Stimulated activated CD4-positive, alpha-beta T cell treated with anti-CD3 and anti-CD28 coated beads, Interleukin-2, amount 100 ng/mL, for 48 hours (primary cell): ENCODE measurements around the gene APBB1IP.
"Not testable (repeated sequence)": the region's sequence is repeated elsewhere in the genome, so short reads cannot be mapped to it uniquely, and the experiment has no call there.

Source experiments
- DNase-seq, 2 donors: peaks; one replicate each; pipeline ENCODE4 v3.0.0-alpha.2; 2020

The APBB1IP gene

DNA sequence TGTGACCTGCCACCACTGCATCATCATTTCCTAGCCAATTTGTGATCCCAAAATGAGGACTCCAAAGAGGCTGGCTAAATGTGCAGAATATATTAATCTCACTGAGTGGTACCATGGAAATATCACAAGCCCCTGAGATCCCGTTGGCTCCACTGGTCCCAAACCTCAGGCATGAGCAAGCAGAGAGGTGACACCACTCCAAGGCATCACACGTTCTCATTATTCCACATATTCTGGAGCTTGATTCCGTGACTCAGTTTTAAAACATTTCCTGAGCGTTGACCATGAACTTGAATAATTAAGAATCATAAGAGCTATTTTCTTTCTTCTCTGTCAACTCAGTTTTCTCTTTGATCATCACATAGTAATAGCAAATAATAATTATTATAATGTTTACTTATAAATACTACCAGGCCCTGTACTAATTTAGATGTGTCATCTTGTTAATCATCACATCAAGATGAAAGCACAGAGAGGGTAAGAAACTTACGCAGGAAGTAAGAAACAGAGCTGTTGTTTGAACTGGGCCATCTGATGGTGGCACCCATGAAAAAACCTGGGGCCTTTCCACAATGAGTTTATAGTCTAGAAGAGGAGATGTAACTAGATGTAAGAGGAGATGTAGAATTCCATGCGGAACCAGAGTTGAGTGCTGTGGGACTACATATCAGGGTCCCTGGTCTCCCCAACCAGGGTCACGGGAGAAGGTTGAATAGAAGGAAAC lies 3.5 kb downstream of the APBB1IP start:
- no peak for DNase-seq

DNA sequence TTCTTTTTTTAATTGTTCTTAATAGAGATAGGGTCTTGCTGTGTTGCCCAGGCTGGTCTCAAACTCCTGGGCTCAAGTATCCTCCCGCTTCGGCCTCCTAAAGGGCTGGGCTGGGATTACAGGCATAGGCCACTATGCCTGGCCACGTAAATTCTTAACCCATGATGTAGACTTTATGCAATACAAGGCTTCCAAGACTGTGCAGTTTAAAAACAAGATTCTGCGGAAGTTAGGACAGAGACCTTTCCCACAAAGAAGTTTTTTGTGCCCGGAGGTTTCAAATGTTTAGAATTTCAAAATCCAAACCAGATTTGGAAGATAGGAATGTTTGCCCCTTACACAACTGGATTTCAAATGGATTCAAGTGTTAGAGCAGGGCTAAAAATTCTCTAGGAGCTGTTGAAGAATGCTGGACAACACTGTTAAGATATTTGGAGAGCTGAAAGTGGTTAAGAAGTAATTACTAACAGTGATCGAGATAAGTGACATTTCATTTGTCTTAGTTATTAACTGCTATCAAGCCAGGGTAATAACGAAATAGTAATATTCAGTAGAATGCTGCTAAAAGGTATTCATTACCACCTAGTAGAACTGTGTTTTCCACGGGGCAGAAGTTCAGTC lies 7.4 kb downstream of the APBB1IP start:
- no peak for DNase-seq

DNA sequence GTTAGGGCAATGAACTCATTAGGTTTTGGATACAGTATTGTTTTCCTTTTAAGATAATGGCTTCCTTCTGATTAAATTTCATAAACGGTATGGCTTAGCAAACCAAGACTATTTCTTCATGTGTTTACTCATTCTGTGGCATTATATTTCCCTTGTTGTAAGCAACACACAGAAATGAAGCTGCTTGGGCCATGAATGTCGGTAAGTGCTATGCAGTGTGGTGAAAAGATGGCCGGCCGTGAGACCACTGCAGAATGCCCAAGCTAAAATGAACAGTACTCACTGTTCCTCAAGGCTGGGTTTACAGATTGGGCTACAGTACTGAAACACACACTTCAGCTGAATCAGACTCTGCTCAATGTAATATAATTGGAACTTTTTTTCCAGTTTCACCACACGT lies 8.1 kb downstream of the APBB1IP start:
- no peak for DNase-seq

DNA sequence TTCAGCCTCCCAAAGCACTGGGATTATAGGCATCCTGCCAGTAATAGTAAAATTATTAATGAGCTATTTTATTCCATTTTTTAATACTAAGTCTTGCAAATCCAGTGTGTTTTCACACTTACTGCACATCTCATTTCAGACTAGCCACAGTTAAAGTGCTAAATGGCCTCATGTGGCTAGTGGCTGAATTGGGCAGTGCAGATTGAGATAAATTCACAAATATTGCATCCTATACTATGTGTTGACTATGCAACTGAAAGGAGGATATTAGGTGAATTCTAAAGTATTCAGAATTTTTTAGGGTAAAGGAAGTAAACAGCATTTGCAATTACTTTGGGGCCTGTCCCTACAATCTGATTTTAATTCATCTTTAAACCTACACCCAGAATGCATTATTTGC lies 10.2 kb downstream of the APBB1IP start:
- no peak for DNase-seq

DNA sequence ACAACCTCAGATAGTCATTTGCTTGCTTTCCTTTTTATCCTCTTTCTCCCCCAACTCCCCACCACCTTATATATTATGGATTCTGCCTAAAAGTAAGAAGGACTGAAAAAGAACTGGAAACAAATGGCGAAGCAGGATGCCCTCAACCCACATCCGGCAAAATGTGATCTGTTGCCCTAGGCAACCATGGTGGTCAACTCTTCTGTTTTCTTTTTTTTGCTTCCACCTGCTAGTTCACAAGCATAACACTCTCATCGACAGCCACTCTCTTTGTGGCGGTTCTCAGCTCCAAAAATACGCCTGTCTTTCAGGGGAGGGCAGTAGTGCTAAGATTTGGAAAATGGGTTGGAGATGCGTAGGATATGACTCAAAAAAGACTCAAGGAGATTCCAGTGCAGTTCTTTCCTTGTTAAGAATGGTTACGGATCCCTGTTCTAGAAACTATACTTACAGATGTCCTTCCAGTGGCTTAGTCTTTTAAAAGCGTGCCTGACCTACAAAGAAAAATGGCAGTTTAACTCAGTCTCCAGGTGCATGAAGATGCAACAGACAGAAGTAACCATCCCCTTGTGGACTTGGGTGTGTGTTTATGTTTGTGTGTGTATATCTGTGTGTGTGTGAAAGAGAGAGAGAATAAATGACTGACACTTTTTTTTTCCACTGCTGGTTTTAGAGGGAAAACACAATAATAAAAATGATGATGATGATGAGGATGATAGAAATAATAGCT lies 10.7 kb downstream of the APBB1IP start:
- DNase-seq, result peak in 1 of 2 donors; percentile 33

DNA sequence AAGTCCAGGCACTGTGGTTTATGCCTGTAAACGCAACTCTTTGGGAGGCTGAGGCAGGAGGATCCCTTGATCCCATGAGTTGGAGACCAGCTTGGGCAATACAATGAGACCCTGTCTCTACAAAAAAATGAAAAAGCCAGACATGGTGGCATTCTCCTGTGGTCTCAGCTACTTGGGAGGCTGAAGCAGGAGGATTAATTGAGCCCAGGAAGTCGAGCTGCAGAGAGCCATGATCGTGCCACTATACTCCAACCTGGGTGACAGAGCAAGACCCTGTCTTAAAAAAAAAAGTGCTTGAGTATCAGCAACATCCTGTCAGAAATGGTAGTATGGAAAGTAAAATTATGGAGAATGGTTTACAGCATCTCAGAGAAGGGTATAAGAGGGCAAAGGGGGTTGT lies 11.6 kb downstream of the APBB1IP start:
- no peak for DNase-seq

DNA sequence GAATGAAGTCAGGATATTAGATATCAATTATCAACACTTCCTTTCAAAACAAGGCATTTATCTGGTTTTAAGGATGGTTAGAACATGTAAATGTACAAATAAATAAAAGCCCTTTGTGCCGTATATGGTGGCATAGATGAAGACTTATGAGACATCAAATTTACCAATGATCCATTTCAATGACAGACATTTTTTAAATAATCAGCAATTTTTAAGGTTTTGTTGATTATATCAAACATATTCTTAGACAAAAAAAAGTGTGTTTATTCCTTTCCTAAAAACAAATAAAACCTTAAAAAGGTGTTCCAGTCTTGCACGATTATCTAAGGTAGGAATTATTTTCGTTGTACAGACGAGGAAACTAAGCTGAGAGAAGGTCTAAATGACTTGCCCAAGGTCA lies 13.8 kb downstream of the APBB1IP start:
- no peak for DNase-seq

DNA sequence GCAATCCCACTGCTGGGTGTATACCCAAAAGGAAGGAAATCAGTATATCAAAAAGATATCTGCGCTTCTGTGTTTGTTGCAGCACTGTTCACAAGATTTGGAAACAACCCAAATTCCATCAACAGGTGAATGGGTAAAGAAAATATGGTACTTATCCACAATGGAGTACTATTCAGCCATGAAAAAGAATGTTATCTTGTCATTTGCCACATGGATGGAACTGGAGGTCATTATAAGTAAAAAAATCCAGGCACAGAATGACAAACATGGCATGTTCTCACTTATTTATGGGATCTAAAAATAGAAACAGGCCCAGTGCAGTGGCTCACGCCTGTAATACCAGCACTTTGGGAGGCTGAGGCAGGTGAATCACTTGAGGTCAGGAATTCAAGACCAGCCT lies 15.7 kb downstream of the APBB1IP start:
- no peak for DNase-seq

DNA sequence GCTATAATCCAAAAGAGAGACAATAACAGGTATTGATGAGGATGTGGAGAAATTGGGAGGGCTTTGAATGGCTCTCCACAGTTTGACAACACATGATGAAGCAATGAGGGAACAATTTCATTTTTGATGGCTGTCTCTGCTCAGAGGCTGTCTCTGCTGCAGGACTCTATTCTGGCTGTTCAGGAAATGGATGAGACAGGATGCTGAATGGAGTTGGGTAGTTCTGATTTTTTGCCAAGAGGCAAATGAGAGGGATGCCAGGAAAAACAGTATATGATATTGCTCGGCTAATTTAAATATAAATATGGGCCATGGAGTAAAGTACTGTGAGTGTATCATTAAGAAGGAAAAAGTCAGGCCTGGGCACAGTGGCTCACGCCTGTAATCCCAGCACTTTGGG lies 16.8 kb downstream of the APBB1IP start:
- no peak for DNase-seq

DNA sequence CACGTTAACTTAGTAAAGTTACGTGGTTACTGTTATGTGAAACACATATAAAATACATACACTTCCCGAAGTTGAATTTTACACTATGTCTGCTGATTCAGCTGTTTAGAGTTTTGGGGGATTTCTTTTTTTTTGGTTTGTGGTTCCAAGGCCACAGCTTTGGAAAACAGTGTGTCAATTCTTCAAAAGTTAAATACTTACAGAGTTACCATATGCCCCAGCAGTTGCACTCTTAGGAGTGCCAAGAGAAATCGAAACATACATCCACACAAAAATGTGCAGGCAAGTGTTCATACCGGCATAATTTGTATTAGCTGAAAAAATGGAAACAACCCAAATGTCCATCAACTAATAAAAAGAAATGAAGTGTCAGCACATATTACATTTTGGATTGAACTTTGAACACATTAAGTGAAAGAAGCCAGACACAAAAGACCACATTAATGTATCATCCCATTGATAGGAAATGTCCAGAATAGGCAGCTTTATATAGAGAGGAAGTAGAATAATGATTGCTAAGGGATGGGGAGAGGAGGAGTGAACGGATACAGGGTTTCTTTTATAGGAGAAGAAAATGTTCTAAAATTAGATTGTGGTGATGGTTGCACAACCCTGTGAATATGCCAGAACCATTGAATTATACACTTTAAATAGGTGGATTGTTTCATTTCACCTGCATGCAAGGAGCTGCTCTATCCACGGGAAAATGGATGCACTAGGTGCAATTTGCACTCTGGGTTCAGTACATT lies 17.6 kb downstream of the APBB1IP start:
- no peak for DNase-seq

DNA sequence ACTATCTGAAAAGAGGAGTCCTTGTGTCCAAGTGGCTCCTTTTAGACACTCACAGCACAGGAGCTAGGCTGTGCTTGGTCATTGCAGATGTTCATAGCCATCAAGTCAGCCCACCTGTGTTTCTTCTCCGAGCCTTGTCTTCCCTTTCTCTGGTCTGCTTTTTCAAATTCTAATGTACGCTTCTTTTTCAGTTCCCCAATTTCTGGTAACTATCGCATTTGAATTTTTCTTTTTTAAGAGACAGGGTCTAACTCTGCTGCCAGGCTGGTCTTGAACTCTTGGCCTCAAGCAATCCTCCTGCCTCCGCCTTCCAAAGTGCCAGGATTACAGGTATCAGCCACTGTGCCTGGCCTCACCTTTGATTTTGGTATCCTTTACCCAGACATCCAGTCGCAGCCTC lies 18.9 kb downstream of the APBB1IP start:
- no peak for DNase-seq

DNA sequence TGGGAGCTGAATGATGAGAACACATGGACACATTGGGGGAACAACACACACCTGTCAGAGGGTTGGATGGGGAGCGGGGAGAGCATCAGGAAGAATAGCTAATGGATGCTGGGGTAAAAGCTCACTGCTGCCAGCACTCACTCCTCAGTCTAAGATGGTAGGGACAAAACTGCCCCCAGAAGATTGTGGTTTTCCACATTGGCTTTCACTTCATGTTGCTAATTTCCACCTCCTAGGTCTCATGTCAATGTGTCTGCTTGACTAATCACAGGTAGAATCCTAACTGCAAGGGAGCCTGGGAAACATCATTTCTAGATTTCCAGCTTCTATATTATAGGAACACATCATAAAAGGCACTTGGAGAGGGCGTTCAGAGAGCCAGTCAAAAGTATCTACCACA lies 22.6 kb downstream of the APBB1IP start:
- no peak for DNase-seq

DNA sequence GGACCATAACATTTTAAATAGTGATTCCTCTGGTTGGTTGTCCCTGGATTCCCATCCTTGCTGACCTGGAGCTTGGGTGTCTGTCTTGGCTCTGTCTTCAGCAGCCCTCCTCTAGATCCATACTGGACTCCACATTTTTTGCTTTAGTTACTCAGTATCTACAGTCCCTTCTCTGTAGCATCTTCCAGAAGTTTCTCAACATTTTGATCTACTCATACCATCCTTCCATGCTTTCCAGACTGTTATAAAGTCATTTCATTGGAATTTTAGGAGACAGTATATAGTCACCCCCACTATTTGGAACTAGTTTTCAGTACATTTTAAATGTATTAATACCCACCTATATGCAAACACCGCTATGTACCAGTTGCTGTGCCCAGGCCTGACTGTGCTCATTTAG lies 25.8 kb downstream of the APBB1IP start:
- no peak for DNase-seq

DNA sequence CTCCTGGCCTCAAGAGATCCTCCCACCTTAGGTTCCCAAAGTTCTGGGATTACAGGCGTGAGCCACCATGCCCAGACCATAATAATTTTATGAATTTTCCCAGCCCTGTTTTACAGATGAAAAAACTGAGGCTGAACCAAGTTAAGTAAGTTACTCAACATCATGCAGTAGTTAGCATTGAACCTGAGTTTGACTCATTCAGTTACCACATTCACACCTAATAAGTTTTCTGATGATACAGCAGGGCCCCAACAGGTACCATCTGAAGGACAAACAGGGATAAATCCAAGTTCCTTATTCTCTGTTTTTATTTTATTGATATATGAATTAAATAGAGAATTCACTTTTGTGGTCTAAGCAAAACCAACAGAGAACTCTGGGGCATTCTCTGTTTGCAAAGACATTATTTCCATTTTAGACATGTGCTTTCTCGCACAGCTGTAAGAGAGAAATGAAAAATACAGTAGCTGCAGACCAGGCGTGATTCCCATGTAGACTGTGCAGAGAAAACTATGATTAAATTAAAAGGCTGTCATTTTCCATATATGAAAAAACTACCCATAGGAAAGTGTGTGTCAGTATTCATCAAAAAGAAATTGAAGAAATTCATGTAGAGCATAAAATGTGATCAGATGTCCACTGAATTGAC lies 26.6 kb downstream of the APBB1IP start:
- DNase-seq, result no peak

DNA sequence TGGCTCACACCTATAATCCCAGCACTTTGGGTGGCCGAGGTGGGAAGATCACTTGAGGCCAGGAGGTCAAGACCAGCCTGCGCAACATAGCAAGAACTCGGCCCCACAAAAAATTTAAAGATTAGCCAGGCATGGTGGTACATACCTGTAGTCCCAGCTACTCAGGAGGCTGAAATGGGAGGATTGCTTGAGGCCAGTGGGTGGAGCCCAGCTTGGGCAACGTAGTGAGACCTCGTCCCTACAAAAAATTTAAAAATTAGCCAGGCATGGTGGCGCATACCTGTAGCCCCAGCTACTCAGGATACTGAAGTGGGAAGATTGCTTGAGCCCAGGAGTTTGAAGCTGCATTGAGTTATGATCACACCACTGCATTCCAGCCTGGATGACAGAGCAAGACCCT lies 28.4 kb downstream of the APBB1IP start:
- DNase-seq, result not testable (repeated sequence)

DNA sequence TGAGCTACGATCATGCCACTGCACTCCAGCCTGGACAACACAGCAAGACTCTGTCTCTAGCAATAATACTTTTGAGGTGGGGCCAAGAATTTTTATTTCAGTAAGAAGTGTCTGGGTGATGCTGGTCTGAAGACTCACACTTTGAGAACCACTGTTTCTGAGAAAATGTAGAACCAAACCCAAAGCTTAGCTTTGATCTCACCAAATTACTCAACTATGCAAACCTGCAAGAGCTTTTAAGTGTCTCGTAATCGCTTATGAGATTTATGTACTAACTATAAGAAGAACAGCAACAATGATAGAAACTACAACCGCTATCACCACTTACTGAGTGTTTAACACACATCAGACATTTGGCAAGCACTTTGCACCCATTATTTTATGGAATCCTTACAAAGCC lies 29.5 kb downstream of the APBB1IP start:
- DNase-seq, result no peak

DNA sequence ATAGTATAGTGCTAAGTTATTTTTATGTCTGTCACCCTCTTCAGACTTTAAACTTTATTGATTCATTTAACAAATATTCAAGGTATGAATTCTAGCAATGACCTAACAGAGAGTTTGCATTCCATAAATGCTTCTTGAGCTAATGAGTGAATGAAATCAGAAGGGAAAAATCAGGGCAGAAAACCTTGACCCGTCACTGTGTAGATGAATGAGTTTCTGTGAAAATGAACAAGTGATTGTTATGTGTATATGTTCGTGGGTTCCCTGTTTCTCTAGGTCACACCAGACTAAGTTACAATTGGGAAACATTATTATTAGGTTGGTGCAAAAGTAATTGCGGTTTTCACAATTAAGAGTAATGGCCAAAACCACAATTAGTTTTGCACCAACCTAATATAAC lies 30.1 kb downstream of the APBB1IP start:
- no peak for DNase-seq

DNA sequence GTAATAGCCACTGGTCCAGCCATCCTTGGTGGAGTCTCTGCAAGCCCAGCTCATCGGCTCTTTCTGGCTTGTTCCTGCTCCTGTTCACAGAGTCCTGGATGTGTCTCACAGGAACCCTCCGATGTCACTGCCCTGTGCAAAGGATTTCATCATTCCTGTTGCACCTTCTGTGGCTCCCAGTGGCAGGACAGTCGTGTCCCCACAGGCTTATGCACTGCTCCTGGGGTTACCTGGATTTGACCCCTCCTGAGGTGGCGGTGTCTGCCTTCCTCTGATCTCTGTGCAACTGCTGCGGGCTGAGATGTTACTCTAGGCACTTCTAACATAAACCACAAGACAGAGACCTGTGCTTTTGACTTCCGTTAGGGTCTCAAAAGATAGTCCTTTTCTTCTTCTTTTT lies 30.6 kb downstream of the APBB1IP start:
- no peak for DNase-seq

DNA sequence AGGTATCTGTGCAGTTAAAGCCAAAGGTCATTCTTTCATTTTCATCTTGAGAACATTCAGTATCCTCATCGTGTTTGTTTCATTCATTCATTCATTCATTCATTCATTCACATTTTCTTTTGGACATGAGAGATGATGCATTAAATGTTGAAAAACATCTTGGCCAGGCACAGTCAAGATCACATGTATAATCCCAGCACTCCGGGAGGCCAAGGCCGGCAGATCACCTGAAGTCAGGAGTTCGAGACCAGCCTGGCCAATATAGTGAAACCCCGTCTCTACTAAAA lies 34.3 kb downstream of the APBB1IP start:
- no peak for DNase-seq

DNA sequence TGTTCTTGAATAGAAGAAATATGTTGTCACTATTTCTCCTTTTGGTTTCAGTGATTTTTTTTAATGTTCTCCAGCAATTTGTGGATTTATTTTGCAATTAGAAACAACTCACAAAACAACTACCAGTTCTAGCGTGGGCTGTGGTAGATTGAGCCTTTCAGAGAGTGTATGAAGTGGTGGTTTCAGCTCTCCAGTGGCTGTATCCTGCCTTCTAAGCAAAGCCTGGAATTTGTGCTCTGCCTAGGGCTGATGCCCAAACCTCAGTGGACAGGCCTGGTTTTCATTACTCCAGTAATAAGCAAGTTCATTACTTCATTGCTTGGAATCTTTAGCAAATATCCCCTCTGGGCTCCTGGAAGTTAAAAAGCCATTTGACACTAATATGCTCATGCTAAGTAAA lies 35.9 kb downstream of the APBB1IP start:
- no peak for DNase-seq

DNA sequence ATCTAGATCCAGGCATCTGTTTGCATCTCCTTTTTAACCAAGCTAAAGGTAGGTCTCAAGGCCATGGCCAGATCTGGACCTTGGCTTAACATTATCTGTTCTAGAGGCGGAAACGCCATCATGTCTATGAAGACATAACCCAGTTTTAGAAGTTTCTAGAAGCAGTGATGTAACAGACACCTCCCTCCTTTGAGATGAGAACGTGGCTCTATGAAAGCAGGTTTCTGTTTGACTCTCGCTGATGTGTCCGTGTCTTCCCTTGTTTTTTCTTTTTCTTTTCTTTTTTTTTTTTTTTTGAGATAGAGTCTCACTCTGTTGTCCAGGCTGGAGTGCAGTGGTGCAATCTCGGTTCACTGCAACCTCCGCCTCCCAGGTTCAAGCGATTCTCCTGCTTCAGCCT lies 36.7 kb downstream of the APBB1IP start:
- not testable (repeated sequence) for DNase-seq

DNA sequence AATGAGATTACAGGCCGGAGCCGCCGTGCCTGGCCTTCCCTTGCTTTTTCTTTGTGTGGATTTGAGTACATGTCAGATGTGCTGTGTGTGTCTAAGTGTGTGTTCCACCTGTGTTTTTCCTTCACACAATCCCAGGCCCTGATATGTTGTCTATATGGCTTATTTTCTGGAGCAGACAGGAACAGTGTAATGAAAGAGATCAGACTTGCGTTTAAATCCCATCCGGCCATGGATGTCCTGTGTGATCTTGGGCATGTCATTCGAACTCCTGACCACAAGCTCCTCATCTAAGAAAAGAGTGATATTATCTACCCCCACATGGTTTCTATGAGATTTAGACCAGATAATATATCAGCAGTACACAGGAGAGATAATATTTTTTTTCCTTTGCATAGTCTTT lies 37.2 kb downstream of the APBB1IP start:
- DNase-seq, result no peak

DNA sequence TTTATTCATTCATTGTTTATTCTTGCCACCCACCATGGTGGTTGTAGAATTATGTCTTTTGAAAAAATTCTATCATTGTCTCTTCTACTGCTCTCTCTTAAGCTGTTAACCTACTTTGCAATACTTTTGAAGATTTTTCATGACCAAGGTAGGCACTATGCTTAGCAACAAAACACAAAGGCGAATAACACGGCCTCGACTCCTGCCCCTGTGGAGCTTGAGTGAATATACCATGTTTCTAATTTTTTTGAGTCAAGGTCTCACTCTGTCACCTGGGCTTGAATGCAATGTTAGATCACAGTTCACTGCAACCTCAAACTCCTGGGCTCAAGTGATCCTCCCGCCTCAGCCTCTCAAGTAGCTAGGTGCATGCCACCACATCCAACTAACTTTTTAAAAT lies 39.4 kb downstream of the APBB1IP start:
- no peak for DNase-seq
